Esophagus squamous epithelium (tissue), 5 donors: ENCODE results near the gene RPAP3. TPM values are rescaled to one million over a fixed set of nuclear protein-coding genes. Genes with fewer than 3 reads are reported as not detected.
"Not testable (repeated sequence)": the region's sequence is repeated elsewhere in the genome, so short reads cannot be mapped to it uniquely, and the experiment has no call there.

Experiments used
- DNase-seq: peaks from one replicate; lab custom pipeline; 2025; lab: John Stamatoyannopoulos, UW
- H3K27ac ChIP-seq, 4 donors: fragments of 200-600 bp; sonication (generic); one replicate each; pipeline ENCODE4 v1.5.1; 2016 to 2019; ENCODE audit warnings: mild to moderate bottlenecking in 1 of 4
- H3K27me3 ChIP-seq, 4 donors: fragments of 200-600 bp; sonication (generic); 1 replicate in 3 of 4; 2 replicates in 1 of 4; pipeline versions ENCODE4 v1.5.1 to v1.6.0; 2017 to 2021; ENCODE audit warnings: antibody characterized with exemption in 1 of 4
- H3K36me3 ChIP-seq, 3 donors: fragments of 200-600 bp; sonication (generic); one replicate each; pipeline ENCODE4 v1.5.1; 2016 to 2019
- H3K4me1 ChIP-seq, 3 donors: fragments of 200-600 bp; sonication (generic); one replicate each; pipeline ENCODE4 v1.5.1; 2017 to 2019
- H3K4me3 ChIP-seq, 4 donors: fragments of 200-600 bp; sonication (generic); 1 replicate in 3 of 4; 2 replicates in 1 of 4; pipeline ENCODE4 v1.5.1; 2016 to 2019; ENCODE audit warnings: mild to moderate bottlenecking in 2 of 4, moderate library complexity in 1 of 4
- H3K9me3 ChIP-seq, 3 donors: fragments of 200-600 bp; sonication (generic); one replicate each; pipeline ENCODE4 v1.5.1; 2016 to 2019
- CTCF ChIP-seq, 6 experiments: fragments of 450-650 bp in 4 of 6; fragments of 200-600 bp in 2 of 6; sonication (generic) in 2 of 6; IDR thresholded peaks; one replicate each; pipeline ENCODE4 v1.5.1; 2016 to 2019; ENCODE audit warnings: antibody characterized with exemption in 6 of 6, mild to moderate bottlenecking in 4 of 6, moderate library complexity in 4 of 6
- POLR2A ChIP-seq, 4 donors: fragments of 450-650 bp; IDR thresholded peaks; one replicate each; pipeline ENCODE4 v1.6.1; 2017; ENCODE audit warnings: antibody characterized with exemption in 4 of 4, mild to moderate bottlenecking in 4 of 4, moderate library complexity in 3 of 4
- WGBS, 2 donors: methylation state at CpG; one replicate each; pipeline ENCODE4 v1.1.5; 2018; 5-methylcytosine and 5-hydroxymethylcytosine counted together
- intact Hi-C: fragments of 100-400 bp; cut with DNase I; formaldehyde crosslinking; loops from one replicate; pipeline ENCODE4 v1.15.0; 2022
- total RNA-seq, 4 donors: library from RNA; depleted of rRNA; stranded (reverse); fragments of >200 nt; gene quantifications; one replicate each; pipeline ENCODE4 v1.1.0, GENCODE V29; 2016
- donor health status: DM: yes; HTN: yes; CAD: no.

Gene RPAP3
- total RNA-seq, 4 donors from 2014 or later = 7.7 to 20.3 (median 17.7) TPM

DNA sequence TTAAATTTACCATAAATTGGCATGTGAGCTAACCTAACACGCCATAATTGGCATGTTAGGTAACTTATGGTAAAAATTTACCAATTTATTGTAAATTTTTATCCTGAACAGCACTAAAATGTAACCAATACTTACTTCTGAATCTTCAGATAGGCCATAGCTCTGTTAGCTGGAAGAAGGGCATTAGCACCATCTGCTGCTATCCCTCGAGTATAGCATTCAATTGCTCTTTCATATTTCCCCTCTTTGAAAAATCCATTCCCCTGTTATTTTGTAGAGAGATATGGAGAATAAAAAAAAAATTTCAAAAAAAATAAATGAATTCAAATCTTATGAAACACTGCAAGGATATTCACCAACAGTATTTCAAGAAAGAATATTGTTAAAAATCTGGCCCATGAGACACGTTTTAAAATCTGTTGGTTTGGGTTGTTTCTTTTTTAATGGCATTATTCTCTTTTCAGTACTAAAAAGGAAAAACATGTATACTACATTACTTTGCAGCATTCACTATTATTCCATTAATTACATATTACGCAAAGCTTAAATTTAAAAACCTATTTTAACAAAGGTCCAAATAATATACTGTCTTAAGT lies 19.1 kb downstream of the RPAP3 start:
- WGBS, 2 donors = 71 to 77% methylated on average over 4 of the region's 4 CpGs
- no peak for DNase-seq
- H3K4me1 ChIP-seq = no peaks in the 10 kb centered on the region
- TF ChIP-seq CTCF (IDR thresholded peaks at IDR 0.05) = peak in 5 of 6 experiments; percentile 33 to 60 (median 38)
- TF ChIP-seq POLR2A (IDR thresholded peaks at IDR 0.05) = no peak
- H3K9me3 ChIP-seq = no peaks in the 10 kb centered on the region
- no peak overlapping the region for H3K4me3 ChIP-seq
- H3K36me3 ChIP-seq = peaks cover 0 to 75% (median 0%) of the 10 kb centered on the region in 3 donors
- no peak overlapping the region for H3K27ac ChIP-seq
- H3K27me3 ChIP-seq = no peaks in the 10 kb centered on the region
- intact Hi-C loops = no loop called here

- DNase-seq = no peak
- intact Hi-C loops = no loop called here
- Histone ChIP-seq H3K27ac (no peak overlapping the region), H3K9me3 (no peaks in the 10 kb centered on the region), H3K4me3 (no peak overlapping the region), H3K4me1 (no peaks in the 10 kb centered on the region), H3K27me3 (no peaks in the 10 kb centered on the region), H3K36me3 (peaks cover 0 to 79% (median 0%) of the 10 kb centered on the region in 3 donors)
- TF ChIP-seq POLR2A (IDR thresholded peaks at IDR 0.05) (no peak), CTCF (IDR thresholded peaks at IDR 0.05) (no peak)
- 92 to 96% methylated on average over 2 of the region's 2 CpGs for WGBS, 2 donors
Measured at GRCh38 chr12:47679785-47680184, 26.0 kb downstream of the RPAP3 start.

DNA sequence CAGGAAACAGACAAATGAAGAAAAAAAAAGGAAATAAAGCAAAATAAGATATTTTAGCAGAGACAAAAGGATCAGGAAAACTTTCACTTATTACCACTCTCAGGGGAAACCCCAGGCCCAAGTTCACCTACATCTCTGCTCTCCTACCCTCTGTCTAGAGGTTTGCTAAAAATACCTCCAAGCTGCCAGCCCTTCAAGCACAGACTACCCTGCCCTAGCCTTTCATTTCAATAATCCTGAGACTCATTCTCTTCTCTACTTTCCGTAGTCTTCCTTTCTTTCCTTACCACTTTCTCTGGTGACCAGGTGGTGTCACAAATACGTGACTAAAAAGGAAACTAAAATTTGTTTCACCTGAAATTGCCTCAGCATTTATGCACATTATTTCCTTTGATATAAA lies 33.8 kb downstream of the RPAP3 start:
- no peak overlapping the region for H3K27ac ChIP-seq
- 81 to 89% methylated on average over 2 of the region's 2 CpGs for WGBS, 2 donors
- intact Hi-C loops = no loop called here
- no peak for DNase-seq
- TF ChIP-seq CTCF (IDR thresholded peaks at IDR 0.05) (no peak), POLR2A (IDR thresholded peaks at IDR 0.05) (no peak)
- no peaks in the 10 kb centered on the region for H3K27me3 ChIP-seq
- H3K36me3 ChIP-seq = peaks cover 0 to 96% (median 10%) of the 10 kb centered on the region in 3 donors
- no peaks in the 10 kb centered on the region for H3K4me1 ChIP-seq
- no peaks in the 10 kb centered on the region for H3K9me3 ChIP-seq
- no peak overlapping the region for H3K4me3 ChIP-seq

- H3K27ac ChIP-seq, H3K9me3 ChIP-seq, intact Hi-C loops, DNase-seq, H3K27me3 ChIP-seq, H3K4me1 ChIP-seq, H3K4me3 ChIP-seq: not testable (repeated sequence)
- WGBS, 2 donors = 92 to 96% methylated on average over 6 of the region's 6 CpGs
- H3K36me3 ChIP-seq = peaks cover 0 to 97% (median 10%) of the 10 kb centered on the region in 3 donors
Measured at GRCh38 chr12:47667935-47668334, 37.9 kb downstream of the RPAP3 start.

DNA sequence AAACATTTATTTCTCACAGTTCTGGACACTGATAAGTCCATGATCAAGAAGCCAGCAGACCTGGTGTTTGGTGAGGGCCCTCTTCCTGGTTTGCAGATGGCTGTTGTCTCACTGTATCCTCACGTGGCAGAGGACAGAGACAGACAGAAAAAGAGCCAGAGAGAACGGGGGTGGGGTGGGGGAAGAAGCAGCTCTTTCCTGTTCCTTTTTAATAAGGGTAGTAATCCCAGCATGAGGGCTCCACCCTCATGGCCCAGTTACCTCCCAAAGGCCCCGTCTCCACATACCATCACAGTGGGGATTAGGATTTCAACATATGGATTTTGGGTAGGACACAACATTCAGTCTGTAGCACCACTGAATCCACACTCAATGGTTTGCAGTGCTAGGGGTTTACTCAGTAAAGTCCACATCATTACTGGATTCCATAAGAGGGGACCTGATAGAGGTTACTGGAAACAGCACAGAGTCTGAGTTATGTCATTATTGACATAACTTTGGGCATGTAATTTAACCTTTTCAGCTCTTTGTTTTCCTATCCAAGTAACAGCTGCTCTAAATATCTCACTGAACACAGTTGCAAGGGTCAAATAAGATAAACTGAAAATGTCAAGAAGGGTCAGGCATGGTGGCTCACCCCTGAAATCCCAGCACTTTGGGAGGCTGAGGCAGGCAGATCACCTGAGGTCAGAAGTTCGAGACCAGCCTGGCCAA lies 53.2 kb downstream of the RPAP3 start:
- 78 to 90% methylated on average over 2 to 3 of the region's 4 CpGs for WGBS, 2 donors

More for the DNA sequence above, 53.2 kb downstream of the RPAP3 start:
- Histone ChIP-seq H3K9me3 (no peaks in the 10 kb centered on the region), H3K36me3 (peaks cover 0 to 1% (median 0%) of the 10 kb centered on the region in 3 donors), H3K27me3 (no peaks in the 10 kb centered on the region), H3K4me3 (no peak overlapping the region), H3K4me1 (peaks cover 4 to 20% (median 6%) of the 10 kb centered on the region in 3 donors), H3K27ac (no peak overlapping the region)
- DNase-seq = no peak
- TF ChIP-seq CTCF (IDR thresholded peaks at IDR 0.05) = no peak
- no peak for TF ChIP-seq POLR2A (IDR thresholded peaks at IDR 0.05)
- intact Hi-C loops = no loop called here
